SK-N-SH (cell line): Measurements from ENCODE around the gene MBTPS2. TPM values are rescaled to one million over a fixed set of nuclear protein-coding genes. Genes with fewer than 3 reads are reported as not detected.
A peak's percentile ranks its signal among the peaks of the same experiment; 100 is the strongest.

ENCODE experiments used
- CTCF ChIA-PET: fragments of 300-600, 350-600 bp; formaldehyde crosslinking; extraction: SDS; loops from one replicate; lab custom pipeline; 2021; lab: Yijun Ruan, JAX
- POLR2A ChIA-PET: fragments of 350-600 bp; sonication (Branson Sonifier 250); formaldehyde crosslinking; extraction: SDS; loops from one replicate; lab custom pipeline; 2020; ENCODE audit warnings: antibody characterized with exemption, inconsistent platforms; lab: Yijun Ruan, JAX
- DNase-seq: peaks from one replicate; pipeline ENCODE4 v3.0.0; 2012
- H2AFZ ChIP-seq: fragments of 200-600 bp; sonication (generic); 2 replicates; pipeline ENCODE4 v1.8.1; 2016; ENCODE audit warnings: antibody characterized with exemption, mild to moderate bottlenecking, low read depth
- H3F3A ChIP-seq: fragments of 200-600 bp; sonication (generic); replicated peaks from 2 replicates; pipeline ENCODE3; 2016; ENCODE audit warnings: antibody characterized with exemption, mild to moderate bottlenecking; ENCODE audit not compliant: insufficient read depth
- H3K27ac ChIP-seq, 2 experiments: fragments of 200-500 bp in 1 of 2; fragments of 200-600 bp in 1 of 2; sonication (Bioruptor generic) in 1 of 2; sonication (generic), shearing (Covaris generic) in 1 of 2; 2 replicates each; pipeline versions ENCODE4 v1.5.1 to v1.6.1; 2014 to 2016; ENCODE audit warnings: low read depth in 2 of 2, inconsistent platforms in 1 of 2, low read length in 1 of 2, mild to moderate bottlenecking in 1 of 2, mixed read lengths in 1 of 2
- H3K27me3 ChIP-seq: fragments of 200-600 bp; sonication (generic), shearing (Covaris generic); 2 replicates; pipeline ENCODE4 v1.6.1; 2016; ENCODE audit warnings: mixed run types; ENCODE audit not compliant: insufficient read depth
- H3K36me3 ChIP-seq, 2 experiments: fragments of 200-500 bp in 1 of 2; fragments of 200-600 bp in 1 of 2; sonication (Bioruptor generic) in 1 of 2; sonication (generic) in 1 of 2; replicated peaks in 1 of 2; 2 replicates each; pipeline versions ENCODE3 to v1.5.1; 2014 to 2016; ENCODE audit warnings: low read length in 1 of 2, mild to moderate bottlenecking in 1 of 2; ENCODE audit not compliant: insufficient read depth in 2 of 2, control insufficient read depth in 1 of 2
- H3K4me1 ChIP-seq, 2 experiments: fragments of 200-500 bp in 1 of 2; fragments of 200-600 bp in 1 of 2; sonication (Bioruptor generic) in 1 of 2; sonication (generic), shearing (Covaris generic) in 1 of 2; 2 replicates each; pipeline versions ENCODE4 v1.5.1 to v1.6.1; 2014 to 2016; ENCODE audit warnings: low read depth in 1 of 2, low read length in 1 of 2, mixed run types in 1 of 2; ENCODE audit not compliant: insufficient read depth in 2 of 2, control insufficient read depth in 1 of 2
- H3K4me2 ChIP-seq: fragments of 200-600 bp; sonication (generic), shearing (Covaris generic); 2 replicates; pipeline ENCODE4 v1.6.1; 2017; ENCODE audit warnings: mixed run types
- H3K4me3 ChIP-seq, 2 experiments: fragments of 200-500 bp in 1 of 2; fragments of 200-600 bp in 1 of 2; sonication (Bioruptor generic) in 1 of 2; sonication (generic), shearing (Covaris generic) in 1 of 2; 2 replicates each; pipeline versions ENCODE4 v1.5.1 to v1.8.1; 2014 to 2016; ENCODE audit warnings: low read depth in 2 of 2, inconsistent platforms in 1 of 2, low read length in 1 of 2, mild to moderate bottlenecking in 1 of 2, mixed read lengths in 1 of 2, moderate library complexity in 1 of 2
- H3K79me2 ChIP-seq: fragments of 200-600 bp; sonication (generic); 2 replicates; pipeline ENCODE4 v1.8.1; 2017; ENCODE audit warnings: mild to moderate bottlenecking; ENCODE audit not compliant: insufficient read depth
- H3K9ac ChIP-seq: fragments of 200-600 bp; sonication (generic); 2 replicates; pipeline ENCODE4 v1.6.1; 2017; ENCODE audit warnings: mixed run types
- H3K9me2 ChIP-seq: fragments of 200-600 bp; sonication (generic); 2 replicates; pipeline ENCODE4 v1.6.1; 2017; ENCODE audit warnings: mixed run types
- H3K9me3 ChIP-seq: fragments of 200-600 bp; sonication (generic); 2 replicates; pipeline ENCODE4 v1.6.1; 2017; ENCODE audit warnings: mixed run types, mild to moderate bottlenecking, moderate library complexity
- H4K20me1 ChIP-seq: fragments of 200-600 bp; sonication (generic); 2 replicates; pipeline ENCODE4 v1.6.1; 2017; ENCODE audit warnings: mild to moderate bottlenecking, mixed run types; ENCODE audit not compliant: insufficient read depth
- CHD2 ChIP-seq: fragments of 150-350 bp; IDR thresholded peaks from 2 replicates; pipeline ENCODE4 v1.6.1; 2018; ENCODE audit warnings: low read length; ENCODE audit not compliant: partially characterized antibody
- CTCF ChIP-seq: fragments of 200-600 bp; sonication (generic); IDR thresholded peaks from 2 replicates; pipeline ENCODE4 v1.6.1; 2017; ENCODE audit warnings: antibody characterized with exemption, mild to moderate bottlenecking, moderate library complexity
- EP300 ChIP-seq, 2 experiments: IDR thresholded peaks; 2 replicates each; pipeline versions ENCODE4 v1.4.0 to v1.6.1; 2012; ENCODE audit warnings: borderline replicate concordance in 1 of 2, low read depth in 1 of 2, low read length in 1 of 2
- EZH2phosphoT487 ChIP-seq: fragments of 200-600 bp; sonication (generic); IDR thresholded peaks from 2 replicates; pipeline ENCODE4 v1.6.1; 2017; ENCODE audit warnings: low read depth, mixed run types, mild to moderate bottlenecking, antibody characterized with exemption, moderate library complexity, borderline replicate concordance
- FOXM1 ChIP-seq: IDR thresholded peaks from 2 replicates; pipeline ENCODE4 v1.4.0; 2012; ENCODE audit warnings: low read depth, mild to moderate bottlenecking
- GABPA ChIP-seq: IDR thresholded peaks from 2 replicates; pipeline ENCODE4 v1.4.0; 2012; ENCODE audit warnings: low read depth, mild to moderate bottlenecking
- GATA2 ChIP-seq: sonication (generic); formaldehyde crosslinking; IDR thresholded peaks from 2 replicates; pipeline ENCODE4 v1.5.0; 2020; ENCODE audit warnings: mild to moderate bottlenecking, missing genetic modification reagents
- JUND ChIP-seq: IDR thresholded peaks from 2 replicates; pipeline ENCODE4 v1.4.0; 2012
- MEF2A ChIP-seq: IDR thresholded peaks from 2 replicates; pipeline ENCODE4 v1.4.0; 2012; ENCODE audit warnings: low read depth, borderline replicate concordance
- MXI1 ChIP-seq: IDR thresholded peaks from 2 replicates; pipeline ENCODE4 v1.6.1; 2012; ENCODE audit warnings: mild to moderate bottlenecking, low read depth, low read length, improper control_type of control experiment
- NFIC ChIP-seq: IDR thresholded peaks from 2 replicates; pipeline ENCODE4 v1.4.0; 2012; ENCODE audit warnings: borderline replicate concordance
- NRF1 ChIP-seq: IDR thresholded peaks from 2 replicates; pipeline ENCODE4 v1.6.1; 2012; ENCODE audit warnings: low read depth, mild to moderate bottlenecking, low read length
- POLR2AphosphoS5 ChIP-seq: IDR thresholded peaks from 2 replicates; pipeline ENCODE4 v1.6.1; 2012; ENCODE audit warnings: low read depth, low read length
- RAD21 ChIP-seq: IDR thresholded peaks from 2 replicates; pipeline ENCODE4 v1.6.1; 2012; ENCODE audit warnings: mild to moderate bottlenecking, low read length
- RFX5 ChIP-seq: IDR thresholded peaks from 2 replicates; pipeline ENCODE4 v1.6.1; 2012; ENCODE audit warnings: mild to moderate bottlenecking, improper control_type of control experiment, low read length
- RXRA ChIP-seq: IDR thresholded peaks from 2 replicates; pipeline ENCODE4 v1.4.0; 2012; ENCODE audit warnings: low read depth, mild to moderate bottlenecking, borderline replicate concordance
- SIN3A ChIP-seq: IDR thresholded peaks from 2 replicates; pipeline ENCODE4 v1.6.1; 2012; ENCODE audit warnings: low read depth, mild to moderate bottlenecking, low read length, moderate library complexity, borderline replicate concordance
- SMC3 ChIP-seq: IDR thresholded peaks from 2 replicates; pipeline ENCODE4 v1.6.1; 2012; ENCODE audit warnings: low read depth, low read length, improper control_type of control experiment
- TAF1 ChIP-seq: IDR thresholded peaks from 2 replicates; pipeline ENCODE4 v1.6.1; 2012; ENCODE audit warnings: low read depth, mild to moderate bottlenecking, low read length, moderate library complexity, borderline replicate concordance
- TCF12 ChIP-seq: IDR thresholded peaks from 2 replicates; pipeline ENCODE4 v1.4.0; 2012
- TEAD4 ChIP-seq: IDR thresholded peaks from 2 replicates; pipeline ENCODE4 v1.4.0; 2012; ENCODE audit warnings: mild to moderate bottlenecking, borderline replicate concordance; ENCODE audit not compliant: insufficient read depth
- YY1 ChIP-seq: IDR thresholded peaks from 2 replicates; pipeline ENCODE4 v1.4.0; 2012; ENCODE audit warnings: low read depth, mild to moderate bottlenecking
- ZBTB33 ChIP-seq: IDR thresholded peaks from 2 replicates; pipeline ENCODE4 v1.4.0; 2012; ENCODE audit warnings: low read depth, borderline replicate concordance
- WGBS: methylation state at CpG from one replicate; pipeline ENCODE4 v1.1.6; 2017; ENCODE audit warnings: low lambda C conversion rate; 5-methylcytosine and 5-hydroxymethylcytosine counted together
- polyA plus RNA-seq, 3 experiments: library from polyadenylated mRNA; depleted of rRNA; stranded (reverse); fragments of >200 nt; gene quantifications; 2 replicates each; pipeline ENCODE4 v1.2.3, GENCODE V29; 2012
- TF ChIP-seq, protein P1 (sequence below): IDR thresholded peaks from 2 replicates; pipeline ENCODE4 v1.4.0; 2012; ENCODE audit warnings: low read depth, borderline replicate concordance
- TF ChIP-seq, protein P2 (sequence below): fragments of 150-350 bp; IDR thresholded peaks from 2 replicates; pipeline ENCODE4 v1.6.1; 2017; ENCODE audit warnings: antibody characterized with exemption, low read length, low read depth, borderline replicate concordance
- TF ChIP-seq, protein P3 (sequence below): fragments of 150-350 bp; IDR thresholded peaks from 2 replicates; pipeline ENCODE4 v1.6.1; 2016; ENCODE audit warnings: mild to moderate bottlenecking, low read depth, low read length
- TF ChIP-seq, protein P4 (sequence below): IDR thresholded peaks from 2 replicates; pipeline ENCODE4 v1.4.0; 2012; ENCODE audit warnings: low read depth

MBTPS2 gene
- polyA plus RNA-seq, 1 of the 3 experiments (the other 2 are of a cell fraction): 21.6 TPM

DNA sequence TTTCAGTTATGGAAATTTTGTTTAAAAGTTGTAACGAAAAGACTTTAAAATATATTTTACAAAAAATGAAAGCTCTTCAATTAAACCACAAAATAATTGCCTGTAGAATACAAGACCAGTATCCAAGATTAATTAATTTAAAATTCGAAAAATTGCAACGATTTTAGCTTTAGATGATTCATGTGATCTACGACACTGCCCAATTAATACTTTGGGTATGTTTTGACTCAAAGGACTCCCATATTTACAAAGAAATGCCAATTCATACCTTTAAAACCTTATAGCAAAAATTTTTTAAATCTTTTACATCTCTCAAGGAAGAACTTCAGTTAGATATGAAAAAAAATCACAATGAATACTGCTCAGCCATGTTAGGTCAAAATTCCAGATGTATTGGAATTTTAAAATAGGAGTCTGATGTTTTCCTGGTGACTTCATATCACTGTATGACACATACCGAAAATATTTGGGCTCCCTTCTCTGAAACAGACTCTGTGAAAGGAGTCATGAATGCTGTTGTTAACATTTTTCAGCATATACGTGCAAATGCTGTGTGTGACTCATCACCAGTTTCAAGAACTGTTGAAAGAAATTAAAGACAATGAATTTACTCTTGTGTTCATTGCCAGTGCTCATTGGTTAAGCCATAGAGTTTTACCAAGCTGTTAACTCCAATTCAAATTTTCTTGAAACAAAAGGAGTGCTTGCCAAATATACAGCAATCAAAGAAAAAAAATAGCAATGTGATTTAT, 87.3 kb downstream of the MBTPS2 start:
- no peaks in the 10 kb centered on the region for H3K36me3 ChIP-seq
- peak overlapping the region; percentile 12; the same call in 1 of the 2 replicates for H2AFZ ChIP-seq
- peaks cover 0 to 16% of the 10 kb centered on the region in 2 experiments; a peak in 2 of 4 replicates for H3K4me1 ChIP-seq
- no peaks in the 10 kb centered on the region for H3K27me3 ChIP-seq
- WGBS: 10% methylated on average over 6 of the region's 6 CpGs
- no peaks in the 10 kb centered on the region for H3K9me3 ChIP-seq
- peak overlapping the region; percentile 53 to 81; a peak in 3 of 4 replicates for H3K27ac ChIP-seq
- H3F3A ChIP-seq: peaks cover 30% of the 10 kb centered on the region
- no peak for DNase-seq
- no peaks in the 10 kb centered on the region for H3K9me2 ChIP-seq
- CTCF ChIA-PET: interaction anchor here (0.9 kb wide), 1 partner anchor 10 kb away, joined by 3 read pairs; no protein-coding TSS in a partner anchor
- peak overlapping the region; percentile 51 for H3K9ac ChIP-seq
- peak overlapping the region; percentile 12 to 13; a peak in 2 of 4 replicates for H3K4me3 ChIP-seq
- no peaks in the 10 kb centered on the region for H4K20me1 ChIP-seq
- H3K79me2 ChIP-seq: no peaks in the 10 kb centered on the region
- POLR2A ChIA-PET: no interaction called here
- H3K4me2 ChIP-seq: peak overlapping the region; percentile 31
- TF ChIP-seq SMC3 (no peak), EP300 (IDR thresholded peaks at IDR 0.05; ENCODE audit: borderline replicate concordance in 1 of 2, low read depth in 1 of 2, low read length in 1 of 2) (peak in 1 of 2 experiments; percentile 81; a peak in 2 of 4 replicates), NRF1 (no peak), NFIC (peak; percentile 59), JUND (peak; percentile 92), TEAD4 (peak; percentile 86; the same call in 1 of the 2 replicates), TCF12 (peak; percentile 86), RXRA (0 out of 2 replicates have a peak, but pooled peaks have one; percentile 33), MXI1 (no peak), MEF2A (0 out of 2 replicates have a peak, but pooled peaks have one; percentile 26), GABPA (no peak), RAD21 (no peak), EZH2phosphoT487 (no peak), TAF1 (no peak), POLR2AphosphoS5 (peak; percentile 32; the same call in 1 of the 2 replicates), GATA2 (CRISPR knock-in tag) (no peak), ZBTB33 (no peak), CTCF (no peak), YY1 (peak; percentile 36; the same call in 1 of the 2 replicates), RFX5 (no peak), FOXM1 (no peak), SIN3A (no peak), CHD2 (no peak)
- TF ChIP-seq, protein P1, sequence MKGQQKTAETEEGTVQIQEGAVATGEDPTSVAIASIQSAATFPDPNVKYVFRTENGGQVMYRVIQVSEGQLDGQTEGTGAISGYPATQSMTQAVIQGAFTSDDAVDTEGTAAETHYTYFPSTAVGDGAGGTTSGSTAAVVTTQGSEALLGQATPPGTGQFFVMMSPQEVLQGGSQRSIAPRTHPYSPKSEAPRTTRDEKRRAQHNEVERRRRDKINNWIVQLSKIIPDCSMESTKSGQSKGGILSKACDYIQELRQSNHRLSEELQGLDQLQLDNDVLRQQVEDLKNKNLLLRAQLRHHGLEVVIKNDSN: no peak
- TF ChIP-seq, protein P2, sequence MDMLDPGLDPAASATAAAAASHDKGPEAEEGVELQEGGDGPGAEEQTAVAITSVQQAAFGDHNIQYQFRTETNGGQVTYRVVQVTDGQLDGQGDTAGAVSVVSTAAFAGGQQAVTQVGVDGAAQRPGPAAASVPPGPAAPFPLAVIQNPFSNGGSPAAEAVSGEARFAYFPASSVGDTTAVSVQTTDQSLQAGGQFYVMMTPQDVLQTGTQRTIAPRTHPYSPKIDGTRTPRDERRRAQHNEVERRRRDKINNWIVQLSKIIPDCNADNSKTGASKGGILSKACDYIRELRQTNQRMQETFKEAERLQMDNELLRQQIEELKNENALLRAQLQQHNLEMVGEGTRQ: no peak
- TF ChIP-seq, protein P3, sequence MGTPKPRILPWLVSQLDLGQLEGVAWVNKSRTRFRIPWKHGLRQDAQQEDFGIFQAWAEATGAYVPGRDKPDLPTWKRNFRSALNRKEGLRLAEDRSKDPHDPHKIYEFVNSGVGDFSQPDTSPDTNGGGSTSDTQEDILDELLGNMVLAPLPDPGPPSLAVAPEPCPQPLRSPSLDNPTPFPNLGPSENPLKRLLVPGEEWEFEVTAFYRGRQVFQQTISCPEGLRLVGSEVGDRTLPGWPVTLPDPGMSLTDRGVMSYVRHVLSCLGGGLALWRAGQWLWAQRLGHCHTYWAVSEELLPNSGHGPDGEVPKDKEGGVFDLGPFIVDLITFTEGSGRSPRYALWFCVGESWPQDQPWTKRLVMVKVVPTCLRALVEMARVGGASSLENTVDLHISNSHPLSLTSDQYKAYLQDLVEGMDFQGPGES: no peak
- TF ChIP-seq, protein P4, sequence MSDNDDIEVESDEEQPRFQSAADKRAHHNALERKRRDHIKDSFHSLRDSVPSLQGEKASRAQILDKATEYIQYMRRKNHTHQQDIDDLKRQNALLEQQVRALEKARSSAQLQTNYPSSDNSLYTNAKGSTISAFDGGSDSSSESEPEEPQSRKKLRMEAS: no peak
